GM18526 (cell line): ENCODE data around the gene SUMO3.

Source experiments
- POLR2A ChIP-seq: IDR thresholded peaks from 3 replicates; pipeline ENCODE4 v1.6.1; 2011; ENCODE audit not compliant: insufficient read length; ENCODE audit errors: extremely low read depth

Gene SUMO3

GRCh38 chr21:44850208-44850800 lies 32.4 kb upstream of the SUMO3 start:
- TF ChIP-seq POLR2A = no peak

DNA sequence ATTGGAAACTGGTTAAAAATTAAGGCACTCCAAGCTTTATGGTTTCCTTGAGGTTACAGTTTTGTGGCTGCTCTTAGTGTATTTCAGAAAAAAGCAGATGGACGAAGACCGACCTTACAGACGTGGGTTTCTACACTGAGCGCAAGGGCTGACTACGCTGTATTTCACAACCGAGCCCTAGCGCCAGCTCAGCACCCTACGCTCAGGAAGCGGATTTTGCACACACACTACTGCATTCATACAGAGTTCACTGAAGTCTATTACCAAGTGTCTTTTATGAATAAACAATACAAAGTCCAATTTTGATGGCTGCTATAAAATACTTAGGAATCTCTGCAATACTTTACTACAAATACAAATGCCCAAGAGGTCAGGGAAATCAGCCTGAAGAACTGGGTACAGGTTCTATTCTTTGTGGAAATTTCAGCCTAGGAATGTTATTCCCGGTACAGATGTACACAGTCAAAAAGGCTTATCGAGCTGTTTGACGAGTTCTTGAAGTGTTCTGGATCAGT lies 31.8 kb upstream of the SUMO3 start:
- no peak for TF ChIP-seq POLR2A

GRCh38 chr21:44848821-44849521 lies 31.1 kb upstream of the SUMO3 start:
- TF ChIP-seq POLR2A = no peak

DNA sequence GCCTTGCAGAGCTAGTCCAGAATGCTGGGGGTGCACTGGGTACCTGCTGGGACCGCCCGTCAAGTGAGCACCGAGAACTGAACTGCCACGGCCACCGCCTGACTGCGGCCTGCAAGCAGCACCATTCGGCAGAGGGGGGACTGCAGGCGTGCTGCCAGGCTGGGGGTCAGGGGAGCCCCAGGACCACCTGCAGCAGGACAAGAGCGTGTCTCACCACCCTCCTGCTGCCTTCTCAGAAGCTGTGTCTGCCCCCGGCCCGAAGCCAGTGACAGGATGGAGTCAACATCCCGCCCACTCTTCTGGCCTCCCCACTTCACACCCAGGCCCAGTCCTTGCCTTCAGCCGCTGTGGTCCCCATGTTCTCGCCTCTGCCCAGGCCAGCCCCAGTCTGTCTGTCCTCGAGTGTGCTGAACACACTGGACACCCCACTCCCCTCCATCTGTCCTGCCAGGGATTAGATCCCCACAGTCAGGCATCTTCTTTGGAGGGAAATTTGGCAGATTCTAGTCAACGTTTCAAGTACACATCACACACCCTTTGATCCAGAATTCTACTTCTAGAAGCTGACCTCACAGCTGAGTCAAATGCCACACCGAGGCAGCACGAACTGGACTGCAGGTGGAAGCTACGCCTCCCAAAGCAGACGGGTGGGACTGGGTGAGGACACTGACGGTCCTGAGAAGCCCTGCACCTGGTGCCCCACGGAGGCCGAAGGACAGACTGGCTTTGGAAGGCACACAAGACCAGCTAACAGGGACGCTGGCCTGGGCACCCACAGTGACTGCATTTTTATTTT lies 29.6 kb upstream of the SUMO3 start:
- TF ChIP-seq POLR2A = no peak

GRCh38 chr21:44846485-44847260 lies 28.8 kb upstream of the SUMO3 start:
- TF ChIP-seq POLR2A = no peak

DNA sequence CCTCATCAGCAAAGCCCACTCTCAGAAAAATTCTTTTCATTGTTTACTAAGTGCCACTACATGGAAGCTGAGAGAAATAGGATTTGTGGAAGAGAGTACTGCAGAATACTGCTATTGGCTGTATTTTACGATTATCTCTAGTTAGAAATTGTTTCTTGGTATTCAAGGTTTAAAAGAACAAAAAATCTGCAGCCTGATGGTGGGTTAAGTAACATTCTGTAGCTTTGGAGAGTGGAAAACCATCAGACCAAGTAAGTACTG lies 28.3 kb upstream of the SUMO3 start:
- no peak for TF ChIP-seq POLR2A

DNA sequence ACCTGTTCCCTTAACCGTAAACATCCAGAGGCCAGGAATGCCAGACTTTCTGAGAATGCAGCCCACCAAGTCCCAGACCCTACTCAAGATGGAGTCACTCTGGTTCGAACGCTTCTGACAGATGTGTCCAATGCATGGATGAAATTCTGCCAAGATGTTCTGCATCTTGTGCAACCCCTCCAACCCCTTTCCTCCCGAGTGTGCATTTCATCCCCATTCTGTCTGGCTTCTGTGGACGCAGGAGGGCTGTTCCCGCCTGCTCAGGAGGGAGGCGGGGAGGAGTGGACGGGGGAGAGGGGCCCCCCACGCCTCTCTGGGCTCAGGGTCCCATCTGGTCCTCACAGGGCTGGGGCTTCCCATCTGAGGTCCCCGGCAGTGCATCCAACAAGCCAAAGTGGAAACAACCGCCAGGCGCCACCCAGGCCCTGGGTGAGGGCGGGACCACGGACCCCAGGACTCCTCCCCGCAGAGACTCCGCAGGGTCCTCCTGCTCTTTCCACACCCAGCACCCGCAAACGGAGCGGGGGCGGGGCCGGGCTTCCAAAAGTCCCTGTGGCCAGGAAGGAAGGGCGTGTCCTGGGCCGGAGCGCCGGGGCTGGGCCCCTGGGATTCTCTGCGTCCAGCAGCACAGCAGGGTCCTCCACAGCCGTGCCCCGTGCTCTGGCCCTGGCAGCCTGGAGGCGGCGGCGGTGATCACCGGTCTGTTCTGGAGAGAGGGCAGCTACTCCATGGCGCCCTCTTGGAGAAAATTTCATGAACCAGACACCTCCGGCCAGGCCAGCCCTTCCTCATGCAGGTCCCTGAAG lies 27.8 kb upstream of the SUMO3 start:
- no peak for TF ChIP-seq POLR2A

- no peak for TF ChIP-seq POLR2A
These were observed 26.4 kb upstream of the SUMO3 start for GRCh38 chr21:44844256-44844655.

- no peak for TF ChIP-seq POLR2A
These were observed 25.0 kb upstream of the SUMO3 start for GRCh38 chr21:44842721-44843445.

GRCh38 chr21:44842087-44842486 lies 24.2 kb upstream of the SUMO3 start:
- TF ChIP-seq POLR2A = no peak

DNA sequence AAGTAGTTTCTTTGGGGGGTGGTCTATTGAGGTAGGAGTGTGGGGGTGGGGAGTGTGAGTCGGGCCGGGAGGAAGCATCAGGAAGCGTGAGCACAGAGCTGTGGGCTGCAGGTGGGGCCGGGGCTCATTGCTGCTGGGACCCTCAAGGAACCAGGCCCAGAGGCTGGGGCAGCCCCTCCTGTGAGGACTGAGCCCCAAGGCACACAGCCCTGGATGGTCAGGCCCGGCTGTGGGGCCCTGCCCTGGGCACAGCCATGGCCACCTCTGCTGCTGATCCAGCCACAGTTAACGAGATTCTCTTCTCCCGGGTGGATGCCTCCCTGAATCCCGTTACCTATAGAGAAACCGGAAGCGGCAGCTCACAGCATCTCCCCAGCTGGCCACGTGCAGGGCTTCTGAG lies 22.9 kb upstream of the SUMO3 start:
- TF ChIP-seq POLR2A = no peak

- TF ChIP-seq POLR2A = no peak
These were observed 21.1 kb upstream of the SUMO3 start for GRCh38 chr21:44838951-44839350.

DNA sequence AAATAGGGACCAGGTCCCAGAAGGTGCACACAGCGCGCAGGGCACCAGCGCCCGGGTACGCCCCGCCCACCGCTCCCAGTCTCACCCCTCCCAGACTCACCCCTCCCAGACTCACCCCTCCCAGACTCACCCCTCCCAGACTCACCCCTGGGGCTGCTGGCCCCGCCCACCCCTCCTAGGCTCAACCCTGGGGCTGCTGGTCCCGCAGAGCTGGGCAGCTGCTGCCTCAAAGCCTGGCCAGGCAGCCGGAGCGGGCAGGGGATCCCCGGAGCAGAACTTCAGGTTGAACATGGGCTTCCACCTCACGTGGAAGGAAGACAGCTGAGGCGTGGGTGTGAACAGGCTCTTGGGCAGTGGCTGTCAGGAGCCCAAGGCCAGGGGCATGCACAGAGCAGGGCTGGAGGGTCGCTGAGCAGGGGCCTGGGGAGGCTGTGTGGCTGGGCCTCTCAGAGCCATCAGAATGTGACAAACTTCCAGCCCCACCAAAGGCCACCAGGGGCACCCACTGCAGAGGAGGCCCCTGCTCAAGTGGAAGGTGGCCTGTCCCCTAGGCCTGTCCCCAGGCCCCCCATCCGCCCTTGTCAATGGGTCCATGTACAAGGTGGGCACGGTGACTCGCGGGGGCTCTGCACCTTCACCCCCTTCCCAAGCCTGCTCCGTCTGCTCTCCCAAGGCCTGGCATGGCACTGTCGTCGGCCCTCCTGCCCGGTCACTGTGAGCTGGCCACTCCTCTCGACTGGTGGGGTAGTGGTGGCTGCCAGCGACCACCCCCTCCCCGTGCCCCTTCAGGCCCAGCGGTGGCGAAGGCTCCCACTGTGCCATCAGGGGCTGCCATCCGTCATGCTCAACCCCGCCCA lies 20.4 kb upstream of the SUMO3 start:
- TF ChIP-seq POLR2A = no peak
